HCT116 (cell line): ENCODE results near the gene UBAP1L. TPM values are rescaled to one million over a fixed set of nuclear protein-coding genes. Genes with fewer than 3 reads are reported as not detected.

ENCODE experiments used
- ATAC-seq: fragments of 200-7000 bp; cut with Tn5 transposase; 2 replicates; pipeline ENCODE4 v1.9.1; 2020; ENCODE audit warnings: mild to moderate bottlenecking, moderate library complexity
- BruUV-seq: library from RNA; stranded (reverse); fragments of 400-500 nt; replicated peaks from 2 replicates; lab custom pipeline; 2021; lab: Mats Ljungman, UMichigan
- CTCF ChIA-PET: fragments of 300-600 bp; sonication (Branson Sonifier 250); formaldehyde crosslinking; loops from one replicate; lab custom pipeline; 2021; ENCODE audit warnings: antibody characterized with exemption; lab: Charles Lee
- POLR2A ChIA-PET: fragments of 300-600, 350-600 bp; sonication (Branson Sonifier 250); formaldehyde crosslinking; loops from one replicate; lab custom pipeline; 2021; ENCODE audit warnings: antibody characterized with exemption; lab: Charles Lee
- RAD21 ChIA-PET, 2 experiments: fragments of 300-600 bp; sonication (Branson Sonifier 250); formaldehyde crosslinking; loops; one replicate each; lab custom pipeline; 2023; ENCODE audit warnings: low total read pairs in 2 of 2; ENCODE audit not compliant: uncharacterized antibody in 2 of 2, unreplicated experiment in 2 of 2, low non-redundant PET in 1 of 2; lab: Charles Lee
- DNase-seq: peaks from one replicate; pipeline ENCODE4 v3.0.0-alpha.2; 2010; ENCODE audit warnings: low read depth, low spot score
- H2AFZ ChIP-seq: fragments of 200-600 bp; shearing (Covaris generic), sonication (generic); 2 replicates; pipeline ENCODE4 v1.6.1; 2017; ENCODE audit warnings: low read depth, mixed run types, mixed read lengths, antibody characterized with exemption, low read length; ENCODE audit not compliant: poor library complexity, severe bottlenecking
- H3K27ac ChIP-seq: 2 replicates; pipeline ENCODE4 v1.5.1; 2012; ENCODE audit warnings: low read depth, low read length
- H3K27me3 ChIP-seq: fragments of 200-600 bp; sonication (generic); 2 replicates; pipeline ENCODE4 v1.6.1; 2016; ENCODE audit warnings: mixed run types, low read length, mixed read lengths; ENCODE audit not compliant: insufficient read depth
- H3K36me3 ChIP-seq, 2 experiments: fragments of 200-500 bp in 1 of 2; fragments of 200-600 bp in 1 of 2; sonication (Bioruptor generic) in 1 of 2; sonication (generic) in 1 of 2; 2 replicates each; pipeline versions ENCODE4 v1.5.1 to v1.6.1; 2014 to 2016; ENCODE audit warnings: low read length in 2 of 2, inconsistent platforms in 1 of 2, mixed read lengths in 1 of 2, mixed run types in 1 of 2; ENCODE audit not compliant: insufficient read depth in 2 of 2, control insufficient read depth in 1 of 2
- H3K4me1 ChIP-seq, 2 experiments: fragments of 200-600 bp in 1 of 2; sonication (generic) in 1 of 2; 2 replicates each; pipeline versions ENCODE4 v1.5.1 to v1.6.1; 2012 to 2017; ENCODE audit warnings: low read length in 2 of 2, inconsistent platforms in 1 of 2, mild to moderate bottlenecking in 1 of 2, mixed read lengths in 1 of 2, mixed run types in 1 of 2, moderate library complexity in 1 of 2; ENCODE audit not compliant: insufficient read depth in 2 of 2, control insufficient read depth in 1 of 2
- H3K4me2 ChIP-seq: fragments of 200-600 bp; sonication (generic); 2 replicates; pipeline ENCODE4 v1.6.1; 2017; ENCODE audit warnings: mixed run types, low read length, mixed read lengths
- H3K4me3 ChIP-seq, 2 experiments: fragments of 200-600 bp in 1 of 2; sonication (generic) in 1 of 2; replicated peaks in 1 of 2; 2 replicates each; pipeline ENCODE4 v1.5.1; 2011 to 2016; ENCODE audit warnings: low read length in 2 of 2, control low read depth in 1 of 2, low read depth in 1 of 2, mild to moderate bottlenecking in 1 of 2, mixed read lengths in 1 of 2, mixed run types in 1 of 2
- H3K79me2 ChIP-seq: fragments of 200-600 bp; sonication (generic); 2 replicates; pipeline ENCODE4 v1.6.1; 2017; ENCODE audit warnings: mild to moderate bottlenecking, mixed run types, low read length, moderate library complexity, mixed read lengths; ENCODE audit not compliant: insufficient read depth
- H3K9ac ChIP-seq: fragments of 200-600 bp; sonication (generic); 2 replicates; pipeline ENCODE4 v1.6.1; 2016; ENCODE audit warnings: low read length, mixed read lengths
- H3K9me2 ChIP-seq: fragments of 200-600 bp; sonication (generic), shearing (Covaris generic); 2 replicates; pipeline ENCODE4 v1.6.1; 2017; ENCODE audit warnings: mixed run types, mild to moderate bottlenecking, moderate library complexity; ENCODE audit not compliant: insufficient read depth
- H3K9me3 ChIP-seq, 2 experiments: fragments of 200-500 bp in 1 of 2; fragments of 200-600 bp in 1 of 2; sonication (Bioruptor generic) in 1 of 2; sonication (generic) in 1 of 2; 2 replicates each; pipeline ENCODE4 v1.6.1; 2014 to 2017; ENCODE audit warnings: low read length in 2 of 2, mixed read lengths in 2 of 2, inconsistent platforms in 1 of 2, low read depth in 1 of 2, mild to moderate bottlenecking in 1 of 2, mixed run types in 1 of 2, moderate library complexity in 1 of 2; ENCODE audit not compliant: control insufficient read depth in 1 of 2, insufficient read depth in 1 of 2
- H4K20me1 ChIP-seq: fragments of 200-600 bp; sonication (generic), shearing (Covaris generic); 2 replicates; pipeline ENCODE4 v1.6.1; 2017; ENCODE audit warnings: mixed run types, mild to moderate bottlenecking, moderate library complexity; ENCODE audit not compliant: insufficient read depth
- EZH2phosphoT487 ChIP-seq: fragments of 200-600 bp; IDR thresholded peaks from 2 replicates; pipeline ENCODE4 v1.6.1; 2018; ENCODE audit warnings: antibody characterized with exemption, borderline replicate concordance
- POLR2AphosphoS5 ChIP-seq: IDR thresholded peaks from 2 replicates; pipeline ENCODE4 v1.6.1; 2011; ENCODE audit warnings: mild to moderate bottlenecking, low read depth, low read length, moderate library complexity
- SIN3A ChIP-seq: IDR thresholded peaks from 2 replicates; pipeline ENCODE4 v1.6.1; 2012; ENCODE audit warnings: low read depth
- SRF ChIP-seq: IDR thresholded peaks from 2 replicates; pipeline ENCODE4 v1.6.1; 2012; ENCODE audit warnings: low read depth
- YY1 ChIP-seq: IDR thresholded peaks from 2 replicates; pipeline ENCODE4 v1.6.1; 2011; ENCODE audit warnings: low read length, low read depth, moderate library complexity, mild to moderate bottlenecking; ENCODE audit not compliant: insufficient replicate concordance; ENCODE audit errors: extremely low read depth
- ZFX ChIP-seq: fragments of 450-650 bp; IDR thresholded peaks from 2 replicates; pipeline ENCODE4 v1.6.1; 2017
- ZNF274 ChIP-seq: fragments of 200-500 bp; sonication (Bioruptor generic); IDR thresholded peaks from 2 replicates; pipeline ENCODE4 v1.6.1; 2014; ENCODE audit warnings: mild to moderate bottlenecking, low read depth, low read length, inconsistent platforms
- intact Hi-C: fragments of 100-400 bp; cut with micrococcal nuclease; formaldehyde crosslinking; loops from 2 replicates; pipeline ENCODE4 v1.10.0; 2022
- total RNA-seq: library from RNA; stranded (reverse); gene quantifications from one replicate; pipeline ENCODE4 v1.2.1, GENCODE V29; 2021; ENCODE audit not compliant: unreplicated experiment
- TF ChIP-seq, protein P1 (sequence below): IDR thresholded peaks from 2 replicates; pipeline ENCODE4 v1.6.1; 2012; ENCODE audit warnings: low read depth
- TF ChIP-seq, protein P2 (sequence below), 3 experiments: fragments of 200-600 bp in 1 of 3; sonication (generic) in 1 of 3; IDR thresholded peaks in 2 of 3; conservative IDR thresholded peaks in 1 of 3; 2 replicates each; pipeline ENCODE4 v1.5.1; 2012 to 2017; ENCODE audit warnings: low read depth in 2 of 3, low read length in 2 of 3, antibody characterized with exemption in 1 of 3, borderline replicate concordance in 1 of 3, control low read depth in 1 of 3, mild to moderate bottlenecking in 1 of 3, mixed read lengths in 1 of 3, mixed run types in 1 of 3, moderate library complexity in 1 of 3; ENCODE audit not compliant: insufficient read depth in 1 of 3
- TF ChIP-seq, protein P3 (sequence below): IDR thresholded peaks from 2 replicates; pipeline ENCODE4 v1.6.1; 2011; ENCODE audit warnings: mild to moderate bottlenecking, low read length, moderate library complexity; ENCODE audit not compliant: insufficient replicate concordance; ENCODE audit errors: extremely low read depth

The UBAP1L gene
- total RNA-seq, 1 experiment from 2014 or later = 4.0 TPM

DNA sequence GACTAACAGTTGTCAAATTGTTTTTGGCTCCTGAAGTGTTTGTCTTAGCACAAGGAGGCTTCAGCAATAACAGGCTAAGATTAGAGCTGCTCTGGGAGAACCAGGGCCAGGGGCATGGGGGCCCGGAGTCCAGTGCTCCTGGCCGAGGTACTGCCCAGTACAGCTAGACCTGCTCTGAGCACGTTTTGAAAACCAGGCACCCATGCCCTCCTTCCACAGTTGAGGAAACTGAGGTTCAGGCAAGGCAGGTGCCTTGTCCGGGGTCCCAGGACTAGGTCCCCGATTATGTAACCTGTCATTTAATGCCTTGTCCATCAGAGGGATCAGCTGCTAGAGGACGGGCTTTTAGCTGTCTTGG is 19.3 kb downstream of the UBAP1L start:
- H3K9me2 ChIP-seq = no peaks in the 10 kb centered on the region
- no peak overlapping the region for H3K27ac ChIP-seq
- H3K4me1 ChIP-seq = no peaks in the 10 kb centered on the region
- H3K9ac ChIP-seq = no peak overlapping the region
- no peaks in the 10 kb centered on the region for H3K9me3 ChIP-seq
- BruUV-seq = no TSS peak
- DNase-seq (no peak), ATAC-seq (no peak)
- H3K4me2 ChIP-seq = no peak overlapping the region
- ChIA-PET POLR2A (no interaction called here), CTCF (interaction anchor here (1.0 to 1.1 kb wide), 2 partner anchors 9 to 40 kb away, joined by 3 to 4 read pairs; no protein-coding TSS in a partner anchor), RAD21 (no interaction called here)
- no peaks in the 10 kb centered on the region for H3K79me2 ChIP-seq
- H4K20me1 ChIP-seq = no peaks in the 10 kb centered on the region
- TF ChIP-seq, protein P1, sequence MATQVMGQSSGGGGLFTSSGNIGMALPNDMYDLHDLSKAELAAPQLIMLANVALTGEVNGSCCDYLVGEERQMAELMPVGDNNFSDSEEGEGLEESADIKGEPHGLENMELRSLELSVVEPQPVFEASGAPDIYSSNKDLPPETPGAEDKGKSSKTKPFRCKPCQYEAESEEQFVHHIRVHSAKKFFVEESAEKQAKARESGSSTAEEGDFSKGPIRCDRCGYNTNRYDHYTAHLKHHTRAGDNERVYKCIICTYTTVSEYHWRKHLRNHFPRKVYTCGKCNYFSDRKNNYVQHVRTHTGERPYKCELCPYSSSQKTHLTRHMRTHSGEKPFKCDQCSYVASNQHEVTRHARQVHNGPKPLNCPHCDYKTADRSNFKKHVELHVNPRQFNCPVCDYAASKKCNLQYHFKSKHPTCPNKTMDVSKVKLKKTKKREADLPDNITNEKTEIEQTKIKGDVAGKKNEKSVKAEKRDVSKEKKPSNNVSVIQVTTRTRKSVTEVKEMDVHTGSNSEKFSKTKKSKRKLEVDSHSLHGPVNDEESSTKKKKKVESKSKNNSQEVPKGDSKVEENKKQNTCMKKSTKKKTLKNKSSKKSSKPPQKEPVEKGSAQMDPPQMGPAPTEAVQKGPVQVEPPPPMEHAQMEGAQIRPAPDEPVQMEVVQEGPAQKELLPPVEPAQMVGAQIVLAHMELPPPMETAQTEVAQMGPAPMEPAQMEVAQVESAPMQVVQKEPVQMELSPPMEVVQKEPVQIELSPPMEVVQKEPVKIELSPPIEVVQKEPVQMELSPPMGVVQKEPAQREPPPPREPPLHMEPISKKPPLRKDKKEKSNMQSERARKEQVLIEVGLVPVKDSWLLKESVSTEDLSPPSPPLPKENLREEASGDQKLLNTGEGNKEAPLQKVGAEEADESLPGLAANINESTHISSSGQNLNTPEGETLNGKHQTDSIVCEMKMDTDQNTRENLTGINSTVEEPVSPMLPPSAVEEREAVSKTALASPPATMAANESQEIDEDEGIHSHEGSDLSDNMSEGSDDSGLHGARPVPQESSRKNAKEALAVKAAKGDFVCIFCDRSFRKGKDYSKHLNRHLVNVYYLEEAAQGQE = no peak
- TF ChIP-seq, protein P2, sequence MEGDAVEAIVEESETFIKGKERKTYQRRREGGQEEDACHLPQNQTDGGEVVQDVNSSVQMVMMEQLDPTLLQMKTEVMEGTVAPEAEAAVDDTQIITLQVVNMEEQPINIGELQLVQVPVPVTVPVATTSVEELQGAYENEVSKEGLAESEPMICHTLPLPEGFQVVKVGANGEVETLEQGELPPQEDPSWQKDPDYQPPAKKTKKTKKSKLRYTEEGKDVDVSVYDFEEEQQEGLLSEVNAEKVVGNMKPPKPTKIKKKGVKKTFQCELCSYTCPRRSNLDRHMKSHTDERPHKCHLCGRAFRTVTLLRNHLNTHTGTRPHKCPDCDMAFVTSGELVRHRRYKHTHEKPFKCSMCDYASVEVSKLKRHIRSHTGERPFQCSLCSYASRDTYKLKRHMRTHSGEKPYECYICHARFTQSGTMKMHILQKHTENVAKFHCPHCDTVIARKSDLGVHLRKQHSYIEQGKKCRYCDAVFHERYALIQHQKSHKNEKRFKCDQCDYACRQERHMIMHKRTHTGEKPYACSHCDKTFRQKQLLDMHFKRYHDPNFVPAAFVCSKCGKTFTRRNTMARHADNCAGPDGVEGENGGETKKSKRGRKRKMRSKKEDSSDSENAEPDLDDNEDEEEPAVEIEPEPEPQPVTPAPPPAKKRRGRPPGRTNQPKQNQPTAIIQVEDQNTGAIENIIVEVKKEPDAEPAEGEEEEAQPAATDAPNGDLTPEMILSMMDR (IDR thresholded peaks at IDR 0.05 in 2 of 3, conservative IDR thresholded peaks at IDR 0.05 in 1 of 3; ENCODE audit: borderline replicate concordance in 1 of 3, insufficient read depth in 1 of 3, low read depth in 2 of 3, low read length in 2 of 3) = no peak
- TF ChIP-seq ZNF274 (no peak), ZFX (no peak), SRF (no peak), POLR2AphosphoS5 (no peak), SIN3A (no peak), YY1 (no peak), EZH2phosphoT487 (no peak)
- TF ChIP-seq, protein P3, sequence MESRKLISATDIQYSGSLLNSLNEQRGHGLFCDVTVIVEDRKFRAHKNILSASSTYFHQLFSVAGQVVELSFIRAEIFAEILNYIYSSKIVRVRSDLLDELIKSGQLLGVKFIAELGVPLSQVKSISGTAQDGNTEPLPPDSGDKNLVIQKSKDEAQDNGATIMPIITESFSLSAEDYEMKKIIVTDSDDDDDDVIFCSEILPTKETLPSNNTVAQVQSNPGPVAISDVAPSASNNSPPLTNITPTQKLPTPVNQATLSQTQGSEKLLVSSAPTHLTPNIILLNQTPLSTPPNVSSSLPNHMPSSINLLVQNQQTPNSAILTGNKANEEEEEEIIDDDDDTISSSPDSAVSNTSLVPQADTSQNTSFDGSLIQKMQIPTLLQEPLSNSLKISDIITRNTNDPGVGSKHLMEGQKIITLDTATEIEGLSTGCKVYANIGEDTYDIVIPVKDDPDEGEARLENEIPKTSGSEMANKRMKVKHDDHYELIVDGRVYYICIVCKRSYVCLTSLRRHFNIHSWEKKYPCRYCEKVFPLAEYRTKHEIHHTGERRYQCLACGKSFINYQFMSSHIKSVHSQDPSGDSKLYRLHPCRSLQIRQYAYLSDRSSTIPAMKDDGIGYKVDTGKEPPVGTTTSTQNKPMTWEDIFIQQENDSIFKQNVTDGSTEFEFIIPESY = no peak
- H2AFZ ChIP-seq = no peak overlapping the region
- intact Hi-C loops = no loop called here
- no peak overlapping the region for H3K4me3 ChIP-seq
- no peaks in the 10 kb centered on the region for H3K27me3 ChIP-seq
- H3K36me3 ChIP-seq = peaks cover 6% of the 10 kb centered on the region in 2 experiments; a peak in 3 of 4 replicates
